NCI-H1436 treated with DMSO at 0.1 percent for 48 hours (cell line): ENCODE data around the gene ATRIP.
"Not testable (repeated sequence)": the region's sequence is repeated elsewhere in the genome, so short reads cannot be mapped to it uniquely, and the experiment has no call there.

Source experiments
- DNase-seq: peaks from one replicate; lab custom pipeline; 2025; lab: John Stamatoyannopoulos, UW

ATRIP gene

DNA sequence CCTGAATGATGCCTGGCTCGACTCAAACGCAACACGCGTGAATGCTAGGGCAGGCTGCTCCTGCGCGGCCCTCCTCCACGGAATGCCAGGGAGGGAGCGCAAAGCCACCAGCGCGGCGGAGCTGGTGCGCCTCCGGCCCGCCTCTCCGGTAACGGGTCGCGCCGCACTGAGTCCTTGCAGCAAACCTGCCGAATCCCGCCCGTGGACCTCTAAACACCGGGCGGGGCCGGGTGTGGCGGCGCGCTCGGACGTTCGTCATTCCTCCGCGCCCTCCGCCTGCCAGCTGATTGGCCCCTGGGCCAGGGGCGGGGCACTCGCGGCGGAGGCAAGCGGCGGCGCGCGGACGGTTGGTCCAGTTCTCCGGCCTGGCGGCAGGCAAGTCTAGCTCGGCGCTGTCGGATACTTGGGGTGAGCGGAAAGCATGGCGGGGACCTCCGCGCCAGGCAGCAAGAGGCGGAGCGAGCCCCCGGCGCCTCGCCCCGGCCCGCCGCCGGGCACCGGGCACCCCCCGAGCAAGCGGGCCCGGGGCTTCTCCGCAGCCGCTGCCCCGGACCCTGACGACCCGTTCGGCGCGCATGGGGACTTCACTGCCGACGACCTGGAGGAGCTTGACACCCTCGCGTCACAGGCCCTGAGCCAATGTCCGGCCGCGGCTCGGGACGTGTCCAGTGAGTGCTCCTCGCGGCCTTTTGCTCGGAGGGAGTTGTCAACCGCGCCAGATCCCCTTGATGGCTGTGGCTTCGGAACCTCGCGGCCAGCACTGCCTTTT, at the start of gene ATRIP:
Gene ATRIP, plus strand, starts transcription at position 313 of the 769 bp plus-strand sequence. Its CDS starts 109 bp downstream, at position 422.
- peak; percentile 19 for DNase-seq

DNA sequence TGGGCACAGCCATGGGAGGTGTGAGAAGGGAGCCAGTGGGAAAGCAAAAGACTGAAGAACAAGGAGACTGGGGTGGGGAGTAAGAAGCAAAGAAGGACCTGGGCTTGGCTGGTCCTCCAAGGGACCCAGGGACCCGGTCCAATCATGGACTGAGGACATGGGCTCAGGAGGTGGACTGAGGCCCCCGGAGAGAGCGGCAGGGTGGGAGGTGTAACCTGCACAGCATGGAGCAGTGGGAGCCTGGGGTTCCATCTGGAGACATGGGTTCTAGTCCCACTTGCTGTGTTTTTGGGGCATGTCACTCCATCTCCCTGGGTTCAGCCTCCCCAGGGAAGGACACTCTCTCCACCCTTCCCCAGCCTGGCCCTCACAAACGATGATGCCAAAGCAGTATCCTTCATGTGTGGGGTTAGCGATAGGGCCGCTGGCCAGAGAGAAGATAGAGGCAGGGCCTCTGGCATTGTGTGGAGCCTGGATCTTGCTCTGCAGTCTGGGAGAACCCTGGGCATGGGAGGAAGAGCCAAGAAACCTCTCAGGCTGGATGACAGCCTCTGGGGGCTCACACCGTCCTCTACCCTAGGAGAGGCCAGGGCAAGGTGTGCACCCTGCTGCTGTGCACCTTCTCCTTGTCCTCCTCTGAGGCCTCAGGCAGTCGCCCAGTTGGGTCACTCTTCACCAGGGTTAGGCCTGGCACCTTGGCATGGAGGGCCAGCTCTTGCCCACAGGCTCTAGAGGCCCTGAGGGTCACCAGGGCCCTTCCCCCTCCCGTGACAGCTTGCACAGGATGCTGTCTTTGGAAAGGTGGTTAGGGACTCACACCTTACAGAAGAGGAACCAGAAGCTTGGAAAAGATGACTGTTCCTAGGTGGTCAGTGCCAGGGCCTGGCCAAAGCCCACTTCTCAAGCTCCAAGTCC, 48.5 kb upstream of the ATRIP start:
- no peak for DNase-seq

DNA sequence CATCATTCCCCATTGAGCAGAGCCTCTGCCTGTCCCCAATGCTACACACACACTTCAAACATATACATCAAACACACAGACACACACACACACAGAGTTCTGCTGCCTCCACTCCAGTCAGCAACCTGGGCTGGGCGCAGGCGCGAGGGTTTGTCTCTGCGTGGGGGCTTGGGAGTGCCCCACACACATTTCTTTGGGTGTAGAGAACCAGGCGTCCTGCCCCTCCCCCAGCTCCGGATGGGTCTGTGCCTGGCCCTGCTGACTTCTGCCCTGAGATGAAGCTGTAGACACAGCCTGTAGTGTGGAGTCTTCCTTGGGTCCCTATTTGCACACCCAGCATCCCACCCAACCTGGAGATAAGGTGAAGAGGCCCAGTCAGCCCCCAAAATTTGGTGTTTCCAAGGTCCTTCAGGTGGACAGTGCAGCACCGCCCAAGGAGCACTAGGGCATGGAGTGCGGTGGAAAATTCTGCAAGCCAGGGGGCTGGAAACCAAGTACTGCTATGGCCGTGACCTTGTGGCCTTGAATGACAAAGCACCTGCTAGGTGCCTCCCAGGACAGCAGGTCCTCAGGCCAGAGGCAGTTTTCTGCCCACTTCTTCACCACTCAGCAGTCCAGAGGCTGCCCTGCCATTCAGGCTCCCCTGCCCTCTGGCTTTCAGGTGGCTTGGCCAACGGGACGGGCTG, 47.7 kb upstream of the ATRIP start:
- DNase-seq, result no peak

DNA sequence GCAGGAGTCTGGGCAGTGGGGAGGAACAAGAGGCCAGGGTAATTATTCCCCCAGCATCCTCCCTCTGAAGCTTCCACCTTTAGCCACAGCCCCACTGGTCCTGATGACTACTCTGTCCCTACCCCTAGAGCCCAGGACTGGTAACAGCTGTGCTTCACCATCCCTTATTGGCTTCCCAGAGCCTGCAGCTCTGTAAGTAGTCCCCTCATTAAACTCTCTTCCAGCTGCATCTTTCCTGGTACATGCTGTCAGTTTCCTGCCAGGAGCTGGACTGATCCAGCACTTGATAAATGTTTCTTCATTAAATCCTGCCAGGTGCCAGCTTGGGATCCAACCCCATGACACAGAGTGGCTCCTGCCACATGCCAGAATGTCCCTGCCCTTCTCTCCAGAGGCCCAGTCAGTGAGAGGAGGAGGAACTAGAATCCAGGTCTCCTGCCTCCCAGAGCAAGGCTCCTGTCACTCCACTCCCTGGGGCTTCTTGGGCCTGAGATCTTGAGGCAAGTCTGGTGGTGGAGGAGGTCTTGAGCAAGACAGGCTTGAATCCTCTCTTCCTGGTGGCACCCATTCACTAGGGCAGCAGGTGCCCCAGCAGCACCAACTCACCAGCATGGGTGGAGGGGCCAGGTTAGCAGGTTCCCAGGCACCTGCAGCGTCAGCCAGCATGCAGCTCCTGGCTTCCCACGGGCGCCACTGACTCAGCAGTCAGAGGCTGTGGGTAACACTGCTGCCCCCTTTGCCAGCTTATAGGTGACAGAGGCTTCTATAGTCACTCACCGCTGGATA, 47.0 kb upstream of the ATRIP start:
- DNase-seq, result no peak

DNA sequence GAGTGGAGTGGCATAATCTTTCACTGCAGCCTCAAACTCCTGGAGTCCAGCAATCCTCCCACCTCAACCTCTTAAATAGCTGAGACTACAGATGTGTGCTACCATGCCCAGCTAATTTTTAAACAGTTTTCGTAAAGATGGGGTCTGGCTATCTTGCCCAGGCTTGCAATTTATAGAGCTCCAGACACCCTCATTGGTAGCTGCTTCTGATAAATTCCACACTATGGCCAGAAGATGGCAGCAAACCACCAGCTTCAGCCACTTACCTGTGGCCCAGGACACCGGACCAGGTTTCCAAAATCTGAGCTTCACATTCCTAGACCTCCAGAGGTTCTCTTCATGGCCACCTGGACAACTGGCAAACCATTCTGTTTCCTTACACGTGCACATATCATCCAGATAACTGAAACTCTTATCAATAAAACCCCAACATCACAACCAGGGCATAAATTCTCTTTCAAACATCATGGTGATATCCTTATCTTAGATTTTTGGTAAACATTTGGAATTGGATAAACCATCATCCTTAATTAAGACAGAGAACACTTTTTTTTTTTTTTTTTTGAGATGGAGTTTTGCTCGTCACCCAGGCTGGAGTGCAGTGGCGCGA, 45.6 kb upstream of the ATRIP start:
- peak; percentile 2 for DNase-seq

DNA sequence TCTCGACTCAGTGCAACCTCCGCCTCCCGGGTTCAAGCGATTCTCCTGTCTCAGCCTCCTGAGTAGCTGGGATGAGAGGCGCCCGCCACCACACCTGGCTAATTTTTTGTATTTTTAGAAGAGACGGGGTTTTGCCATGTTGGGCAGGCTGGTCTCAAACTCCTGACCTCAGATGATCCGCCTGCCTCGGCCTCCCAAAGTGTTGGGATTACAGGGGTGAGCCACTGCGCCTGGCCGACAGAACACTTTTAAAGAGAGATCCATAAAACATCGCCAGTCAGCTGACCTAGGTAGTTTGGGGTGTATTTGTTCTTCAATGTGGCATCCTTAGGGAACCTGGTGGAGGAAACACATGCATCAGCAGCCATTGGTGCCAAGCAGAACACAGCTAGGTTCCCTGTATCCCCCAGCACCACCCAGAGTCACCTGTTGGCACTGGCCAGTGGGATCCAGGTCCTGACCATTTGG, 45.1 kb upstream of the ATRIP start:
- DNase-seq, result not testable (repeated sequence)

DNA sequence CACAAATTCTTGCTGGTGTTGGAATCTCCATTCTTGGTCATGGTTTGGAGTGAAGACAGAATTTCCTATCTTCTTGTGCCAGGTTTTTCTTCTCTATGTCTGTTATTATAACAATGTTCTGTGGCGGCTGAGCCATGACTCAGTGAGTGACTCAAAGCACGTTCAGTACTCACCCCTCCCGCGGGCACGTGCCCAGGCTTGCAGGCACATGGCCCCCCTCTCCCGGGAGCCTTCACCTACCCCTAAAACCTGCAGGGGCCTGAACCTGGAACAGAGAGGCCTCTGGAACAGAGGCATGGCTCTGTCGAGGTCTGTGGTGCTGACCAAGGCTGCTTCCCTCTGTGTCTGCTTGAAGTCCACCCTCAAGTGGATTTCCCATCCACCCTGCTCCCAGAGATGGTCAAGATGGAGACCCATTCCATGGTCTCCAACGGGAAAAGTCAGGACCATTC, 44.2 kb upstream of the ATRIP start:
- DNase-seq, result no peak

DNA sequence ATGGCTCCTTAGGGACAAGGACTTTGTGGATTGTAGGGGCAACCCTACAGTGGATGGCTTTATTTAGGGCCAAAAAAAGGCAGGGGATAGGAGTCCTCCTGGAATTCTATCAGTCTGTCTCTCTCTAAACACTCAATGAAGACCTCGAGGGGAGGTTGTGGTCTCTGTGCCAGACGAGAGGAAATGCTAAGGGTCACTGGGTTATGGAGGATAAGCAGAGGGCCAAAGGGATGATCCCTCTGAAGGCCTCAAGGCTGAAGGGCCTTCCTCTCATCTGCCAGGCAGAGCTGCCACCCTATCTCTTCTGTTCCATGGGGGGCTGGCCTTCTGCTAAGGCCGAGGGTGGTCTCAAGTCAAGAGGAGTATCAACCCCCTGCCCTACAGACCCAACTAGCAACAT, 43.6 kb upstream of the ATRIP start:
- DNase-seq, result no peak

DNA sequence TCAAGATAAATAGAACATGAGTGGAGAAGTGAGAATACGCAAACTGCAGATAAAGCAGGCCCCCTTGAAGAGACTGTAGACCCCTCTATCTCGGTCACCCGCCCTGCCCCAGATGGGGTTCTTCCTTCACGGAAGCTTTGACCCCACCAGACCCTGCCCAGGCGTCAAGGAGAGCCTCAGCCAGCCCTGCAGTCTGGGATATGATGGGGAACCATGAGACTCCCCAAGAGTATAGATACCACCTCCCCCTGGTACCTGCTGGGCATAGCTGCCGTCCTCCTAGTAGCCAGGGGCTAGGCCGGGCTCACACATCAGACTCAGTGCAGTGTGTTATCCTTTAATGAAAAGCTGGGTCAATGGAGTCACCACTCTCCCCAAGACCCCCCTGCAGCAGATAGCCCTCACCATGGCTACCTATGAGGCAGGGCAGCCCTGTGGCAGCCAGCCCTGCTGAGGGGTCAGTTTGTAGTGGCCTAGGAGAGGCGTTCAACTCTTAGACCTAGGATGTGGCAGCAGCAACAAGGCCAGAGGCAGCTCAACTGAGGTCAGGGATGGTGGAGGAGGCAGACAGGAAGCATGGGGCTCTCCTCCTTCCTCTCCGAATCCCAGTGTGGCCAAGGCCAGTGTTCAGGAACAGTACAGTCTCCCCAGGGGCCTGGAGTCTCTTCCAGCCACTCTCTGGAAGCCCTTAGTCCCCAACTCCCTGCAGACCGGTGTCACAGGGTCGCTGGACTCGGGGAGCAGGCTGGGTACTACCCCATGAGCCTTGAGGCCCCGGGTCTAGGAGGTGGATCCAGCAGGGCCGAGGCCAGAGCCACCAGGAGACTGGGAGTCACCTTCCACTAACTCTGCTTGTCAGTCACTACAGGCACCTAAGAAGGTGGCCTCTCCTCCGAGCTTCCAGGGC, 42.8 kb upstream of the ATRIP start:
- no peak for DNase-seq

DNA sequence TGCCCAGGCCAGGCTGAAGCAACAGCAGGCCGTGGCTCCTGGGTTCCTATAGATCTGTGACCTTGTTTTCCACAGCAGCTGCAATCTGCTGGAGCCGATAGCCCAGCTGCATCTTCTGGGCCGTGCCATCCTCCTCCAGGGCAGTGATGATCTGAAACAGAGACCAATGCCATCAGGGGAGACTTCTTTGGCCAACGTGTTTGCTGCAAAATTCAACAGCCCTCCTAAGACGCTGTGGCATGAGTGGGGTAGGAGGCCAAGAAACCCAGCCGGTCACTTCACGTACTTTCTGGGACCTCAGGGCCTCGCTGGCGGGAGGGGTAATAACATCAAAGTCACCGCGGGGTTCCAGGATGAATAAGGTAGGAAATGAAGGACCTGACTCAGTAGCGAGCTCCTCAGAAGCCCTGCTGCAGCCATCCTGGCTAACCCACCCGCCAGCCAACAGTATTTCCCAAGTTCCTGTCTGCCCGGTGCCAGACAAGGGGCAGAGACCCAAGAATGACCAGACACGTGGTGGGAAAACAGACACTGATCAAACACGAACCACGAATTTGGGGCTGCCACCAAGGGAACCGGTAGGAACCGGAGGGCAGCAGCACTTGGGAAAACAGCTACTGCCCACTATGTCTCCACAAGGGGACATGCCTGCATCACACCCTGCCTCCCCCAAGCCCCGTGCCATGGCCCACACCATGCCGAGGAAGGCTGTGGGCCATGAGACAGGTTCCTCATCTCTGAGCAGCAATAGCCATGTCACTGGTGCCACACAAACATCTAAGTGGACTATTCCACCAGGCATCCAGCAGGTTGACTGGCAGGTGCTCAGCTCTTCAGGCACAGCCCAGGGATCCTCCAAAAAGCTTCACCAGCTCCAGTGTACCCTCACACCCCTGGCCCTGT, 41.8 kb upstream of the ATRIP start:
- DNase-seq, result no peak

DNA sequence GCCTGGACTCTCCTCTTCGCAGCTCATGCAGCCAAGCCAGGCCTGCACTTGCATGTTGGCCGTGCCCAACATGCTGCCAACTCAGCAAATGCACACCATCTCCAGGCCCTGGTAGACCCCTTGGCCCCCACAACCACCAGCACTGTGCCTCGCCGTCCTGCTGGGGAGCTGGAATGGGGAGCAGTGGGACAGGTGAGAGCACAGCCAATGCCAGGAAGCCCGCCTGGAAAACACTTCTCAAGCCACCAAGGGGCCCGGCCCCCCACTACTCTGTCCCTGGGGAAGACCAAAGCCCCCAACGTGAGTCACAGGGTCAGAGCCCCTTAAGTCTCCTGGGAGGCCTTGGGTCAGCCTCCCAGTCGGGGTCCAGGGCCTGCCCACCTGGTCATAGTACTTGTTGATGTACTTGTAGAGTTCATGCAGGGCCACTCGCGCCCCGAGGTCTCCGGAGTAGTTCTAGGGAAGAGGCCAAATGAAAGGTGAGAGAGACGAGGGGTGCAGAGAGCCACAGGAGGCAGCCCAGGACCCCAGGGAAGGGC, 41.1 kb upstream of the ATRIP start:
- DNase-seq, result no peak

DNA sequence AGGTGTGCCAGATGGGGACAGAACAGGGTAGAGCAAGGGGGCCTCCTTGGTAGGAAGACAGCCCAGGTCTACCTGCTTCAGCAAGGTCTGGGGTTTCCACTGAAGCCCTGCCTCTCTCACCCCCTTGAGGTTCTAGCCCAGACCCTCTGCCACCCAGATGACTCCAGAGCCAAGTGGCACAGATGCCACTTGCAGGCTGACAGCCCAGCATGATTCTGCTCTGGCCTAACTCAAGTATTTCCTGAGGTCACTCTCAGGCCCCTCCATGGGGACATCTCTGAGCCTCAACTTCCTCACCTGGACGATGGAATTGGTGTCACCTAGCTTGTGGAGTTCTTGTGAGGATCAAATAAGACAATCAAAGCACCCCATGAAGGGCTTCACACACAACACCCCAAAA, 40.6 kb upstream of the ATRIP start:
- no peak for DNase-seq

DNA sequence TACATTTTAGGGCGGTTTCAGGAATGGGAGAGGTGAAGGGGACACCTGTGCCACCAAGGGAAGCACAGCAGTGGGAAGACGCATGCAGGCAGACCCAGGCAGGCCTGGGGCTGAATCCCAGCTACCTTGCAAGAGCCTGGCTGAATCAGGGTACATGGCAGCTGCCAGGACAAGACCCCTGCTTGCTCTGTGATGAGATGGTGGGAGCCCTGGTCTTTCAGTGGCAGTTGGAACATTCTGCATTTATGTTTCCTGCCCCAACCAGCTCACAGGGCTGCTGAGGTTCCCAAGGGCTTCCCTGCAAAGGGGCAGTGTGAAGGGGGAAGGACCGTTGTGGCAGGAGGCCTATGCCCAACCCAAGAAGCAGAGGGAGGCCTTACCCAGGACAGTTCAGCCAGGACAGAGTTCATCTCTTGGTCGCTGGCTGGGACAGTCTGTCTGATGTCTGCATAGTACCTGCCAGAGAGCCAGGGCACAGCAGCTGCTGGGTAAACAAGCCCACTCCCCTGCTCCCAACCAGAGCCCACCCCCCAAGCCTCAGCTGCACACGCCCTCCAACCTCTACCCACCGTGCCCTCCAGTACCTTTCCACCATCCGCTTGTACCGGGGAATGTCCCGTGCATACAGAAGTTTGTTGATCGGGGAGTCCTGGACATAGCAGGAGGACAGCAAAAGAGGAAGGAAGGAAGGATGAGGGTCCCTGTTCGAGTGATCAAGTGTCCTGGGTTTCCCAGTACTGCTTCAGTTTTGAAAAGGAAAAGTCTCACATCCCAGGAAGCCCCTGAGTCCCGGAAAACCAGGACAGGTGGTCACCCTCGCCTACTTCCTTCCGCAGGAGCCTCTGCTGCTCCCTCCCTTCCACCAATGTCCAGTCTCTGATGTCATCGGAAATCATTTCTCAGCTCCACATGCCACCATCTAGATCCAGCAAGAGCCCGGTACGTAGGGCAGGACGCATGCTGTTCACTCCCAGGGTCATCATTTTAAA, 39.8 kb upstream of the ATRIP start:
- DNase-seq, result no peak

DNA sequence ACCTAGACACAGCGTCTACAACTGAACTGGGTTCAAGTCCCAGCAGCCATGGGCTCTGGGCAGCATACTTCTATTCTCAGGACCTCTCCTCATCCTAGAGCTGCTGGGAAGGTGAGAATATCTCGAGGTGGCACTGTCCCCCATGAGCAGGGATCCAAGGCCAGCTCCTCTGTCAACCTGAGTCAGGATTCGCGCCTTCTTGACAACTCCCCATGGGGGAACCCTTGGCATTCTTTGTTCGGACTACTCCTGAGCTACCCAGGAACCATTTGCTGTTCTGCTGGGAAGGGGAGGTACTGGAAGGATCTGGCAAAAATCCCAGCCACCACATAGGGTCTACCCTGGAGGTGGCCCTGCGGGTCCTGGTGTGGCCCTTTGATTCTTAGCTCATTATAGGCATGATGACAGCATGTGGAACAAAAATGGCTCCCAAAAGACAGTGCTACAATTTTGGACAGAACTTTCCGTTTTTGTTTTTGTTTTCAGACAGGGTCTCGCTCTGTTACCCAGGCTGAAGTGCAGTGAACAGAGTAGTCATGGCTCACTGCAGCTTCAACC, 38.9 kb upstream of the ATRIP start:
- DNase-seq, result no peak

DNA sequence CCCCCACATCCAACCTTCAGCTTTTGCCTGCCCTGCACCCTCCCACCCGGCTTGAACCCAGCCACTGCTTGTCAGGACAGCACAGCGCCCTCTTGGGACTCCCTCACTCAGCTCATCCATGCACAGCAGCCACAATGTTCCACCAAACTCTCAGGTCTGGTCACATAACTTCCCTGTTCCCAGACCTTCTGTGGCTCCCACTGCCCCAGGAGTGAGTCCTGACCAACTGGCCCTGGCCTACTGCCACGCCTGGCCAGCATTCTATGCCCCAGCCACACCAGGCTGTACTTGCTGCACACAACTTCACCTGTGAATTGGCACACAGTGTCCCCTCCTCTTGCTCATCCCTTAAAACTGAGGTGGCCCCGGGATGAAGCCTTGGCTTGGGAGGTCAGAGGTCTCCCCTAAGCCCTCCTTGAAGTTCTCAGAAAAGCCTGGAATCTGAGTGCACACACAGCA, 37.7 kb upstream of the ATRIP start:
- no peak for DNase-seq

DNA sequence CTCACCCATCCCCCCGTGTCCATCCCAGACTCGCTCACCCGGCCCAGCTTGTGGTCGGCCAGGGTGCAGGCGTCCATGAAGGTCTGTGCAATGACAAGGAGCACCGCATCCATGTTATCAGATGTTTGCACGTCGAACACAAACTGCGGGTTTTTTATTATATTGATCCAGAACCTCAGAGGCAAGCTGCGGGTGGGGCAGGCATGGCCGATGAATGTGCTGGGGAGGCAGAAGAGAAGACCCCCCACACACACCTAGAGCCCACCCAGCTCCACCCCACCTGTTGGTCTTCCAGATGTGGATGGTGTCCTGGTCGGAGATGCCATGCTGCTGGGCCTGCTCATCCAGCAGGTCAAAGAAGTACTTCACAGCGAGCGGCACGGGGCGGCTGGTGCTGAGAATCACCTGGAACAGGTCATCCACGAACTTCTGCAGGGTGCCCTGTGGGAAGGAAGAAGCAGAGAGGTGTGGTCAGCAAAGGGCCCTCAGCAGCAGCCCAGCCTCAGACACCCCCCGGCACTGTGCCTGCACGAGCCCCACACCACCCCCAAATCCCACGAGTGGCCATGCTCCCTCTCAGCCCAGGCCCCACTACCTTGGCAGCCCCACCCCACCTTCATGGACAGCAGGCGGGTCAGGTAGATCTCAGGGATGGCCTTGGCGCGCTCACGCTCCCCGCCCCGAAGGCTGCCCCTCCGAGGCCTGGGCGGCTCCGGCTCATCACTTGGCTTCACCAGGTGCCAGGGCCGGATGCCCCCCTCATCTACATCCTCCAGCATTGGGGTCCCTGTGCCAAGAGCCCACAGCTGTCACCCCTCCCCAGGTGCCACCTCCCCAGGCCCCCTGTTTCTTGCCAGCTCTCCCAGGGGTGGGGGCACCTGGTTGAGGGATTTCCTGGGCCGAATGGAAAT, 37.0 kb upstream of the ATRIP start:
- no peak for DNase-seq
